HPDE6-E6E7 (cell line): Measurements from ENCODE around the gene CLEC6A.
"Not testable (repeated sequence)": the region's sequence is repeated elsewhere in the genome, so short reads cannot be mapped to it uniquely, and the experiment has no call there.

ENCODE experiments used
- DNase-seq: peaks from one replicate; pipeline ENCODE4 v3.0.0; 2011; ENCODE audit warnings: missing footprints; ENCODE audit errors: extremely low spot score

CLEC6A gene

DNA sequence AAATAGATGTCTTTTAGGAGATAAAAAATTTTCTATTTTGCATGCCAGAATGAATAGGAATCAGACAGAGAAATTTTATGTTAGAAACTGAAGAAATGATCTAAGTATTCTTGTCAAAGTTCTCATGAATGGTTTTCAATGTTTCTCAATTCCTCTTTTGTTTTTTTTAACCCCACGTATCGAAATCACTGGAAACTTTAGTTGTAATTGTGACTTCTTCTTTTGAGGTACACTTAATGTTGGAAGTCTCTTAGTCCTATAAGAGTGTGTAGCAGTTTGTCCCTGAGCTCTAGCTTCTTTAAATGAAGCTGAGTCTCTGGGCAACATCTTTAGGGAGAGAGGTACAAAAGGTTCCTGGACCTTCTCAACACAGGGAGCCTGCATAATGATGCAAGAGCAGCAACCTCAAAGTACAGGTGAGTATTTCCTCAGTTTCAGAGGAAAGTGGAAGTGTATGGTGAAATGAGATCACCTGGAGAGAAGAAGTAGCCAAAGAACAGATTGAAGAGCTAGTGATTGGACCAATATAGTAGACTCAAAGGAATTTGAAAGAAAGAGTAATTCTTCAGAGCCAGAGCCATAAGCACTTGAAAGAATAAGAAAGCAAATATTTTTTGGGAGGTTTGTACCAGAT lies at the start of gene CLEC6A:
Gene CLEC6A, plus strand, starts transcription at position 236 of the 634 bp plus-strand sequence. Its CDS starts 150 bp downstream, at position 386.
- no peak for DNase-seq

- not testable (repeated sequence) for DNase-seq
Measured at GRCh38 chr12:8419576-8419975, 36.2 kb upstream of the CLEC6A start.

DNA sequence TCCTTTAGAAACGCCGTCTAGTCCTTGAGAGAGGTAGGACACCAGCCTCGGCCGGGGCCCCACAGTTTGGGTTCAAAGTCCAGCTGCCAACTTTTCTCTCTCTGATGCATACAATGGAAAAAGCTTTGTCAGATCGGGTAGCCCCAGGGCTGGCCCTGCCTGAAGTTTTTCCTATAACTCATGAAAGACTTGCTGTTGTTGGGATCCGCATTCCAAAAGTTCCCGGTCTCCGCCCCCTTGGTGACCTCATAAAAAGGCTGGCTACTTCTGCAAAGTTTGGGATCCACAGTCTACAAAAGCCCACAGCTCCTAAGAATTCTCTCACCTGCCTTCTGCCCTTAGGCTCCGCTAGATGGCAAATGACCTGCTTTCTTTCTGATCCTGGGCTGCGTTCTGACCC lies 35.3 kb upstream of the CLEC6A start:
- DNase-seq, result no peak

GRCh38 chr12:8444536-8445278 lies 11.1 kb upstream of the CLEC6A start:
- DNase-seq, result not testable (repeated sequence)

- DNase-seq, result no peak
Measured at GRCh38 chr12:8445731-8446130, 10.0 kb upstream of the CLEC6A start.

DNA sequence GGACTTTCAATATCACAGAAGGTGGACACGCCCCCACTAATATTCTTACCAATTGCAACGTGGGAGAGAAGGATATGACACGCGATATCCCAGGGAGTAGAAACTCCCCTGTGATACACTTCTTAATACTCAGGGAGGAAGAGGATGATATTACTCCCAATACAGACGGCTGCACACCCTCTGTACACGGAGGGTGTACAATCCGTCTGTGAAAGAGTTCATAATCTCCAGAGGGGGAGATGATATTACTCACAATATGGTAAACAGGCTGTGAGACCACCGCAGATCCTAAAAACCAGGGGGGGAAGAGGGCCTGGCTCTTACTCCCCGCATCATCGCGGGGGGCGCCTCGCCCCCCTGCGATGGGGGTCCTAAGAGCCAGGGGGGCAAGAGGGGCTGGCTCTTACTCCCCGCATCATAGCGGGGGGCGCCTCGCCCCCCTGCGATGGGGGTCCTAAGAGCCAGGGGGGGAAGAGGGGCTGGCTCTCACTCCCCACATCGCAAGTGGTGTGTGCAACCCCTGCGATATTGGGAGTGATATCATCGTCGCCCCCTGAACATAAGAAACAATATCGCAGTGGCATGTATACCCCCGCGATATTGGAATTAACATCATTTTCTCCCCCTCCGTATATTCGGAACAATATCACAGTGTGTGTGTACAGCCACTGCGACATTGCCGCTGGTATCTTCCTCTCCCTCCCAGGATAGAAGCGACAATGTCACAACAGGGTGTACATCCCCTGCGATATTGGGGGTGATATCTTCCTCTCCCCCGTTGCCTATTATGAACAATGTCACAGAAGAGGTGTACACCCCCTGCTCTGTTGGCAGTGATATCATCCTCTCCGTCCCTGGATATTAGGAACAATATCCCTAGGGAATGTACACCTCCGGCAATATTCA lies 8.9 kb upstream of the CLEC6A start:
- no peak for DNase-seq

DNA sequence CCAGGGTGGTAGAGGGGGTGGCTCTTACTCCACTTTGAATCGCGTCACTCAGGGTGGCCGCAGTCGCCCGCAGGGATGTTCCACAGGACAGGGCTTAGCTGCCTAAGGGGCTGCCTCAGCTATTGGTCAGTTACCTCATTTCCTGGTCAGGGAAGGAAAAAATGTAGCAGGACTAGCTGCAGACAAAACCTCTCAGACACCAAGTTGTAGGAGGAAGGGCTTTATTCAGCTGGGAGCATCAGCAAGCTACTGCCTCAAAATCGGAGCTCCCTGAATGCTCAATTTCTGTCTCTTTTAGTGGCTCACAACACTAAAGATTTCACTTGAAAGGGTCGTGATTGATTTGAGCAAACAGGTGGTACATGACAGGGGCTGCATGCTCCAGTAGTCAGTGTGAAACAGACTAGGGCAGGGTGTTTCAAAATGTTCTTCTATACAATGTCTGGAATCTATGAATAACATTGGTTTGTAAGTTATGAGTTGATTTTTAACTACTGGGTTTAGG lies 6.4 kb upstream of the CLEC6A start:
- DNase-seq, result no peak

- DNase-seq, result no peak
Measured at GRCh38 chr12:8452036-8452435, 3.7 kb upstream of the CLEC6A start.

DNA sequence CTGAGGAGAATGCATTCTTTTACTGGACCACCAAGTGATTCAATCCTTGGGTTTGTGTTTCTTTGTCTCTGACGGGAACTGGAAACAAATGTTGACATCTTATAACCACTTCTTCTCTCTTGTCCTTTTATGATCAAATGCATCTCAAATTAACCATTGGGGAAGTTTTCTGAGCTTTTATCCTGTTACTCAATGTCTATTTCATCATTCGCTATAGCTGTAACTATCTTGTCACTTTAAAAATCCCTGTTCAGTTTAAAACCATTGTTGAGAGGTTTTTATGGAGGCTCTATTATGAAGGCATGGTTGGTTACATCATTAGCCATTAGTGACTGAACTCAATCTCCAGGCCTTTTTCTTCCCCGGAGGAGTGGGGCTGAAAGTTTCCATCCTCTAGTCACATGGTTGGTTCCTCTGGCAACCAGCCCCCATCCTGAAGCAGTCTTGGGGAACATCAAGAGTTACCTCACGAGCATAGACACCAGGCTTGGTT lies 2.7 kb upstream of the CLEC6A start:
- no peak for DNase-seq

- DNase-seq, result no peak
Measured at GRCh38 chr12:8453796-8454195, 2.0 kb upstream of the CLEC6A start.

- DNase-seq, result no peak
Measured at GRCh38 chr12:8455271-8455670, 491 bp upstream of the CLEC6A start.

DNA sequence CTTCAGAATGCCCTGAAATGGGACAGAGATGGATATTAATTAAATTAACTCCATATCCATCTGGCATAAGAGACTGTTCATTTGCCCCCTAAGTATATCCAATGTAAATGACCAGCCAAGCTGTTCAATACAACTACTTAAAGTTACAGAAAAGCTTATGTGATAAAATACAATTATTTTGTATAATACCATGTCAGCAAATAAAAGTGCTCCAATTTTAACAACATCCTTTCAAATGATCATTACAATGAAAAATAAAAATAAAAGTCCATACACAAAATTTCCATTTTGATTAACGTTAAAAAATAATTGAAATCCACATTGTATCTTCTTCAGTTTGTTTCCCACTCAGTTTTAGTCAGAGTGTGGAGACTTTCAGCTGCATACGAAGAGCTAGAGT lies 5.7 kb downstream of the CLEC6A start:
- DNase-seq, result no peak

DNA sequence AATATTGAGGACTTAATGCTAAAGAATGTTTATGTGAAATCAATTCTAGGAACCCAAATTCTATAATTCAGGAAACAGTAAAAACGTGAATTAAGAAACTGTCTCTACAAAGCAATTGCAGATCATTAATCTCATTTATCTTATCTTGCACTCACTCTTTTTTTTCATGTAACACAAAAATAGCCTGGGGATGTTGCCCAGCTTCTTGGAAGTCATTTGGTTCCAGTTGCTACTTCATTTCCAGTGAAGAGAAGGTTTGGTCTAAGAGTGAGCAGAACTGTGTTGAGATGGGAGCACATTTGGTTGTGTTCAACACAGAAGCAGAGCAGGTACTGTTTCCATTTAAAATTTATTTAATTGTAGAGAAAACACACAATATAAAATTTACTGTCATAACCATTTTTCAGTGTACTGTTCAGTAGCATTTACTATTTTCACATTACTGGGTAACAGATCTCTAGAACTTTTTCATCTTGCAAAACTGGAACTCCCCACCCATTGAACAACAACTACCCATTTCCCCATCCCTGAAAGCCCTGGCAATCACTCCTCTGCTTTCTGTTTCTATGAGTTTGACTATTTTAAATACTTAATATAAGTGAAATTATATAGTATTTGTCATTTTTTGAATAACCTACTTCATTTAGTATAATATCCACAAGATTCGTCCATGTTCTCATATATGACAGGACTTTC lies 9.7 kb downstream of the CLEC6A start:
- no peak for DNase-seq

DNA sequence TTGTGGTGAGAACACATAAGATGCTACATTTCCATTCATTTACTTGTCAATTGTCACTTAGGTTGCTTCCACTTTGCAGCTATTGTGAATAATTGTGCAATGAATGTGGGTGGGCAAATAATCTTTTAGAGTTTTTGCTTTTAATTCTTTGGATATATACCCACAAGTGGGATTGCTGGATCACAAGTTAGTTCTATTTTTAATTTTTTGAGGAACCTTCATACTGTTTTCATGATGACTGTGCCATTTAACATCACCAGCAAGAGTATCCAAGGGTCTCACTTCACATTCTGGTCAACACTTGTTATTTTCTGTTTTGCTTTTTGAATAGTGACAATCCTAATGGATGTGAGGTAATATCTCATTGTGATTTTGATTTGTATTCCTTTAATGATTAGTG lies 10.5 kb downstream of the CLEC6A start:
- no peak for DNase-seq

DNA sequence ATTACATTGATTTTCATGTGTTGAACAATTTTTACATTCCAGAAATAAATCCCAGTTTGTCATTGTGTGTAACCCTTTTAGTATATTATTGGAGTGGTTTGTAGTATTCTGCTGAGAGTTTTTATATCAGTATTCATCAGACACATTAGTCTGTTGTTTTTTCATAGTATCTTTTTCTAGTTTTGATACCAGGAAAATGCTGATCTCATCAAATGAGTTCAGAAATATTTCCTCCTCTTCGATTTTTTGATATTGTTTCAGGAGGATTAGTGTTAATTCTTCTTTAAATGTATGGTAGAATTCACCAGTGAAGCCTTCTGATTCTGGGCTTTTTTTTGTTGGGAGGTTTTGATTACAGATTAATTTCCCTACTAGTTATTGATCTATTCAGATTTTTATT lies 15.3 kb downstream of the CLEC6A start:
- DNase-seq, result no peak

GRCh38 chr12:8475508-8476203 lies 19.9 kb downstream of the CLEC6A start:
- no peak for DNase-seq

DNA sequence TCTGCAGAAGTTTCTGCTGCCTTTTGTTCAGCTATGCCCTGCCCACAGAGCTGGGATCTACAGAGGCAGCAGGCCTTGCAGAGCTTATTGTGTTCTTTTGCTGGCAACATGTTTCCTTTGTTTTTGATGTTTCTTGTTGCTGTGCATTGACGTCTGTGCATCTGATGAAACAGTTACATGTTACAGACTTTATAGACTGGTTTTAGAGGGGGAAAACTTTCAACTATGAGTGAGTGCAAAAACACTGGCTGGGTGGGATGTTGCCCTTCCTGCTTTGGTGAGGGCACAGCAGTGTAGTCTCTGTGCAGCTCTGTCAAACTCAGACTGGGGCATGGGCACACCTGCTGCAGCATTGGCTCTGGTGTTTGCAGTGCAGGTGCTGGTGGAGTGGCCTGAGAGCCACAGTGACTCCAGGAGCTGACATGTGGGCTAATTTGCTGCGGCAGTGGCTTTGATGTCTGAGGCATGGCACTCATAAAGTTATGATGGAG lies 26.9 kb downstream of the CLEC6A start:
- DNase-seq, result no peak

- no peak for DNase-seq
Measured at GRCh38 chr12:8483079-8483478, 27.3 kb downstream of the CLEC6A start.

GRCh38 chr12:8491646-8492530 lies 36.1 kb downstream of the CLEC6A start:
- no peak for DNase-seq

- no peak for DNase-seq
Measured at GRCh38 chr12:8493084-8493483, 37.3 kb downstream of the CLEC6A start.
